Adrenal gland (tissue), 5 donors: ENCODE data around the gene ZNF248.

Experiments
- POLR2A ChIP-seq, 2 donors: fragments of 450-650 bp; IDR thresholded peaks; one replicate each; pipeline ENCODE4 v1.6.1; 2017; ENCODE audit warnings: antibody characterized with exemption in 2 of 2, mild to moderate bottlenecking in 2 of 2, moderate library complexity in 1 of 2
- TF ChIP-seq, protein P1 (sequence below), 6 experiments: fragments of 450-650 bp in 4 of 6; fragments of 200-600 bp in 2 of 6; sonication (generic) in 1 of 6; IDR thresholded peaks; 1 replicate in 5 of 6; 2 replicates in 1 of 6; pipeline versions ENCODE4 v1.5.1 to v1.8.0; 2016 to 2021; ENCODE audit warnings: antibody characterized with exemption in 6 of 6, mild to moderate bottlenecking in 2 of 6, moderate library complexity in 1 of 6
- donor health status: DM: no; HTN: no; CAD: no.

DNA sequence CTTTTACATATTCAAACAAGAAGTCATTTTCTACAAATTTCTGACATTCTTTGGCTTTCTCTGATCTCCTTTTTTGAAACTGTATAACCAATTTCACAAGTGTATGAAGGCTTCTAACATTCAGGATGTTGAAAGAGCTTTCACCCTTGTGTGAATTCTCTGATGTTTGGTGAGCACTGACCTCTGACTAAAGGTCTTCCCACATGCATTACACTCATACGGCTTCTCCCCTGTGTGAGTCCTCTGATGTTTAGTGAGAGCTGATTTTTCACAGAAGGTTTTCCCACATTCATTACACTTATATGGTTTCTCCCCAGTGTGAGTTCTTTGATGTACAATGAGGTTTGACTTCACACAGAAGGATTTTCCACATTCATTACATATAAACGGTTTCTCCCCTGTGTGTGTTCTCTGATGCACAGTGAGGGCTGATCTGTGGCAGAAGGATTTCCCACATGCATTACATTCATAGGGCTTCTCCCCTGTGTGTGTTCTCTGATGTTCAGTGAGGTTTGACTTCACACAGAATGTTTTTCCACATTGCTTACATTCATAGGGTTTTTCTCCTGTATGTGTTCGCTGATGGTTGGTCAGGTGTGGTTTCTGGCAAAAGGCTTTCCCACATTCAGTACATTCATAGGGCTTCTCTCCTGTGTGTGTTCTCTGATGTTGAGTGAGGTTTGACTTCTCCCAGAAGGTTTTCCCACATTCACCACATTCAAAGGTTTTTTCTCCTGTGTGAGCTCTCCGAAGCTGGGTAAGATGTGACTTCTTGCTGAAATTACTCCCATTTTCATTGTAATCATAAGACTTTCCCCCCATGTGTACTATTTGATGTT, 25.7 kb downstream of the ZNF248 start:
- TF ChIP-seq, protein P1, sequence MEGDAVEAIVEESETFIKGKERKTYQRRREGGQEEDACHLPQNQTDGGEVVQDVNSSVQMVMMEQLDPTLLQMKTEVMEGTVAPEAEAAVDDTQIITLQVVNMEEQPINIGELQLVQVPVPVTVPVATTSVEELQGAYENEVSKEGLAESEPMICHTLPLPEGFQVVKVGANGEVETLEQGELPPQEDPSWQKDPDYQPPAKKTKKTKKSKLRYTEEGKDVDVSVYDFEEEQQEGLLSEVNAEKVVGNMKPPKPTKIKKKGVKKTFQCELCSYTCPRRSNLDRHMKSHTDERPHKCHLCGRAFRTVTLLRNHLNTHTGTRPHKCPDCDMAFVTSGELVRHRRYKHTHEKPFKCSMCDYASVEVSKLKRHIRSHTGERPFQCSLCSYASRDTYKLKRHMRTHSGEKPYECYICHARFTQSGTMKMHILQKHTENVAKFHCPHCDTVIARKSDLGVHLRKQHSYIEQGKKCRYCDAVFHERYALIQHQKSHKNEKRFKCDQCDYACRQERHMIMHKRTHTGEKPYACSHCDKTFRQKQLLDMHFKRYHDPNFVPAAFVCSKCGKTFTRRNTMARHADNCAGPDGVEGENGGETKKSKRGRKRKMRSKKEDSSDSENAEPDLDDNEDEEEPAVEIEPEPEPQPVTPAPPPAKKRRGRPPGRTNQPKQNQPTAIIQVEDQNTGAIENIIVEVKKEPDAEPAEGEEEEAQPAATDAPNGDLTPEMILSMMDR (IDR thresholded peaks at IDR 0.05), result no peak
- no peak for TF ChIP-seq POLR2A (IDR thresholded peaks at IDR 0.05)
